Esophagus squamous epithelium (tissue), 4 donors: ENCODE results near the gene IDUA.

ENCODE experiments used
- POLR2A ChIP-seq, 4 donors: fragments of 450-650 bp; IDR thresholded peaks; one replicate each; pipeline ENCODE4 v1.6.1; 2017; ENCODE audit warnings: antibody characterized with exemption in 4 of 4, mild to moderate bottlenecking in 4 of 4, moderate library complexity in 3 of 4
- TF ChIP-seq, protein P1 (sequence below), 6 experiments: fragments of 450-650 bp in 4 of 6; fragments of 200-600 bp in 2 of 6; sonication (generic) in 2 of 6; IDR thresholded peaks; one replicate each; pipeline ENCODE4 v1.5.1; 2016 to 2019; ENCODE audit warnings: antibody characterized with exemption in 6 of 6, mild to moderate bottlenecking in 4 of 6, moderate library complexity in 4 of 6

DNA sequence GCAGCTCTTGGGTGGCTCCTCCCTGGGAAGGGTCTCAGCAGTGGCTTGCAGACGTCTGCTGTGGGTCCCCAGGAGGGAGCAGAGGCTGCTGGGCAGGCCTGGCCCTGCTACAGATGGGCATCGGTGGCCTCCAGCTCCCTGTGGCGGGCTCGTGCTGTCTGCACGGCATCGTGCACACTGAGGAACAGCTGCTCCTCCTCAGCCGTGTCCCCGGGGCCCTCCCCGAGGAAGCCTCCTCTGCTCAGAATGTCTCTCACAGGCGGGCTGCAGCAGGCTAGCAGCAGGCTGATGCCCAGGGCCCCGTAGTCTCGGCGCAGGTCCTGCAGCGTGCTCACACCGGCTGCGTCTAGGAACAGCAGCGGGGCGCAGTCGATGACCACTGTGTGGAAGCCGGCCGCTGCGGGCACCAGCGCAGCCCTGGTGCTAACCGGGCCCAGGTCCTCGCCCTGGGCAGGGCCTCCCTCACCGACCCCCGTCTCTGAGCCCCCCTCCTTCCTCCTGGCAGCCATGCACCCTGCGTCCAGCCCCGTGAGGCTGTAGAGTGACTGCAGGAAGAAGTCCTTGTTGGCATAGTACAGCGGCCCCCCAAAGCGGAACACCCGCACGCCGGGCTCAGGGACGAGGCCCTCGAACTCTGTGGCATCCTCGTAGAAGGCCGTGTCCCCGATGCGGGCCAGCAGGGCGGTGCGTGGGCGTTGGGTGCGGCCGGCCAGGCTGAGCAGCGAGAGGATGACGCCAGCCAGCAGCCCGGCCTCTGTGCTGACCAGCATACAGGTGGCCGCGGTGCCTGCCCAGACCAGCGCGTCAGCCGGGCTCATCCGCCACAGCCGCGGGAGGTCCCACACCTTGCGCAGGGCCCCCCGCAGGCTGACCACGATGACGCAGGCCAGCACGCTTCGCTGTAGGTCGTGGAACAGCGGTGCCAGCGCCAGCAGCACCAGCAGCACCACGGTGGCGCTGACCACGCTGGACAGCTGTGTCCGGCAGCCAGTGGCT lies 2.2 kb downstream of the IDUA start:
- TF ChIP-seq, protein P1, sequence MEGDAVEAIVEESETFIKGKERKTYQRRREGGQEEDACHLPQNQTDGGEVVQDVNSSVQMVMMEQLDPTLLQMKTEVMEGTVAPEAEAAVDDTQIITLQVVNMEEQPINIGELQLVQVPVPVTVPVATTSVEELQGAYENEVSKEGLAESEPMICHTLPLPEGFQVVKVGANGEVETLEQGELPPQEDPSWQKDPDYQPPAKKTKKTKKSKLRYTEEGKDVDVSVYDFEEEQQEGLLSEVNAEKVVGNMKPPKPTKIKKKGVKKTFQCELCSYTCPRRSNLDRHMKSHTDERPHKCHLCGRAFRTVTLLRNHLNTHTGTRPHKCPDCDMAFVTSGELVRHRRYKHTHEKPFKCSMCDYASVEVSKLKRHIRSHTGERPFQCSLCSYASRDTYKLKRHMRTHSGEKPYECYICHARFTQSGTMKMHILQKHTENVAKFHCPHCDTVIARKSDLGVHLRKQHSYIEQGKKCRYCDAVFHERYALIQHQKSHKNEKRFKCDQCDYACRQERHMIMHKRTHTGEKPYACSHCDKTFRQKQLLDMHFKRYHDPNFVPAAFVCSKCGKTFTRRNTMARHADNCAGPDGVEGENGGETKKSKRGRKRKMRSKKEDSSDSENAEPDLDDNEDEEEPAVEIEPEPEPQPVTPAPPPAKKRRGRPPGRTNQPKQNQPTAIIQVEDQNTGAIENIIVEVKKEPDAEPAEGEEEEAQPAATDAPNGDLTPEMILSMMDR (IDR thresholded peaks at IDR 0.05), result no peak
- TF ChIP-seq POLR2A (IDR thresholded peaks at IDR 0.05), result no peak
